Measurements from ENCODE around the gene CYP3A5.
"Not testable (repeated sequence)": the region's sequence is repeated elsewhere in the genome, so short reads cannot be mapped to it uniquely, and the experiment has no call there.

The CYP3A5 gene

GRCh38 chr7:99679400-99680191 is at the start of gene CYP3A5:
Gene CYP3A5, minus strand, starts transcription at chr7:99679996. Its CDS starts 100 bp downstream, at chr7:99679896.
- H3K9me3 Mint-ChIP-seq, result peaks cover 8% of the 10 kb centered on the region
- no peak within 1 kb of the TSS for H3K27ac Mint-ChIP-seq
- H3K4me1 Mint-ChIP-seq, result peaks cover 19% of the 10 kb centered on the region
- no peak within 1 kb of the TSS for H3K4me3 Mint-ChIP-seq
- H3K27me3 Mint-ChIP-seq, result no peaks in the 10 kb centered on the region
- H3K36me3 Mint-ChIP-seq, result peaks cover 11% of the 10 kb centered on the region

GRCh38 chr7:99728615-99729014 is 48.8 kb upstream of the CYP3A5 start:
- no peak overlapping the region for H3K4me3 Mint-ChIP-seq
- H3K27me3 Mint-ChIP-seq, result no peaks in the 10 kb centered on the region

DNA sequence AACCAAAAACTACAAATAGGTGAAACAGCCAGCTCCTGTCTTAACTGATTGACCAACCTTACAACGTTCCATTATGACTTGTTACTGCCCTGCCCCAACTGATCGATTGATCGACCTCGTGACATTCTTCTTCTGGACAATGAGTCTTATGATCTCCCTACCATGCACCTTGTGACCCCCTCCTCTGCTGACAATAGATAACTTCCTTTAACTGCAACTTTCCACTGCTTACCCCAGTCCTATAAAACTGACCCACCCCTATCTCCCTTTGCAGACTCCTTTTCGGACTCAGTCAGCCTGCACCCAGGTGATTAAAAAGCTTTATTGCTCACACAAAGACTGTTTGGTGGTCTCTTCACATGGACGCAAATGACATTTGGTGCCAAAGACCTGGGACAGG is 43.4 kb upstream of the CYP3A5 start:
- not testable (repeated sequence) for H3K27ac Mint-ChIP-seq, H3K4me3 Mint-ChIP-seq, H3K9me3 Mint-ChIP-seq, H3K27me3 Mint-ChIP-seq, H3K36me3 Mint-ChIP-seq
- H3K4me1 Mint-ChIP-seq, result peaks cover 24% of the 10 kb centered on the region

More at GRCh38 chr7:99728615-99729014, 48.8 kb upstream of the CYP3A5 start:
- Mint-ChIP-seq H3K9me3 (no peaks in the 10 kb centered on the region), H3K27ac (no peak overlapping the region), H3K36me3 (no peaks in the 10 kb centered on the region), H3K4me1 (no peaks in the 10 kb centered on the region)

- H3K4me1 Mint-ChIP-seq, result peaks cover 24% of the 10 kb centered on the region
- no peaks in the 10 kb centered on the region for H3K9me3 Mint-ChIP-seq
- H3K4me3 Mint-ChIP-seq, result no peak overlapping the region
- H3K27ac Mint-ChIP-seq, result no peak overlapping the region
- peaks cover 2% of the 10 kb centered on the region for H3K36me3 Mint-ChIP-seq
- H3K27me3 Mint-ChIP-seq, result no peaks in the 10 kb centered on the region
Observed at GRCh38 chr7:99720800-99721595, 41.2 kb upstream of the CYP3A5 start.

GRCh38 chr7:99719996-99720769 is 40.4 kb upstream of the CYP3A5 start:
- no peaks in the 10 kb centered on the region for H3K9me3 Mint-ChIP-seq
- no peak overlapping the region for H3K4me3 Mint-ChIP-seq
- no peaks in the 10 kb centered on the region for H3K27me3 Mint-ChIP-seq
- no peak overlapping the region for H3K27ac Mint-ChIP-seq
- H3K36me3 Mint-ChIP-seq, result peaks cover 6% of the 10 kb centered on the region
- H3K4me1 Mint-ChIP-seq, result peaks cover 24% of the 10 kb centered on the region

DNA sequence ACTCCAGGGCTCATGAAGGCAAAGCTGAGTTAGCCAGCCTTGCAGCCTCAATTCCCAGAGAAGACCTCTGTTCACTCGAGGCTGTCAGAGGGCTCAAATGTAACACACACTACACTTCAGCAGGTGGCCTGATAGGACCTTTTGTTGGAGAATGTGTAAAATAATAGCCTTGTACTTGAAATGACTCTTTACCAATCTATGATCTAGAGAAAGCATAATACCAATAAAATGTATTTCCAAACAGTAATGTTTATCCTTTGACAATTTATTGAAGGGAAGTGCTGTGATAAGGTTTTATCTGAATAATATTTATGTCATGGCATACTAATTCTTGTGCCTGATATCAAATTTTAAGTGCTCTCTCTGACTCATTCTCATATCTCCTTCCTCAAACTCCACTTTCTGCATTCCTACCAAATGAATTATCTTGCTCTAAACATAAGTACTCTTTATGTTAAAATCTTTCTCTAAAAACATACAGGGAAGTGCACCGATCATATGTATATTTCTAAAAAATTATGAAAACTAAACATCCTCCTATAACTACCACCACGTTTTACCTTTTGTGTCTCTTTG is 34.3 kb upstream of the CYP3A5 start:
- H3K27ac Mint-ChIP-seq, result no peak overlapping the region
- peaks cover 4% of the 10 kb centered on the region for H3K4me1 Mint-ChIP-seq
- no peaks in the 10 kb centered on the region for H3K9me3 Mint-ChIP-seq
- no peak overlapping the region for H3K4me3 Mint-ChIP-seq
- peaks cover 22% of the 10 kb centered on the region for H3K36me3 Mint-ChIP-seq
- H3K27me3 Mint-ChIP-seq, result no peaks in the 10 kb centered on the region

- no peaks in the 10 kb centered on the region for H3K27me3 Mint-ChIP-seq
Observed at GRCh38 chr7:99709838-99710578, 30.2 kb upstream of the CYP3A5 start.

DNA sequence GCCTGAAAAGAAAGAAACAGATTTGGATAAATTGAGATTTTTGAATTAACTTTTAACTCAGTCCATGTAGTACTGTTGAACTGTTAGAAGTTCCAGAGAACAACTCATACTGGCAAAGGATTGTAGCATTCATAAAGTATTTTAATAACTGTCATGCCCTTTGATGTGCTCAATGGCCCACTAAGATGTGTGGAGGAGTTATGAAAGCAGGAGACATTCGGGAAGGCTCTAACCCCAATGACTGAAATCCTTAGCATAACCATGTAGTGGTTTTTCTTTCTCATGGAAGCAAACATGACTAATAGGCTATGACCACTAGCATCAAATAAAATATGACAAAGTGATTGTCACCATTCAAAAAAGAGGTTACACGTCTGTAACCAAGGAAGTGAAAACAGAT is 29.5 kb upstream of the CYP3A5 start:
- H3K36me3 Mint-ChIP-seq, result peaks cover 10% of the 10 kb centered on the region
- H3K4me1 Mint-ChIP-seq, result no peaks in the 10 kb centered on the region
- no peak overlapping the region for H3K4me3 Mint-ChIP-seq
- no peaks in the 10 kb centered on the region for H3K9me3 Mint-ChIP-seq
- no peak overlapping the region for H3K27ac Mint-ChIP-seq
- H3K27me3 Mint-ChIP-seq, result no peaks in the 10 kb centered on the region

More at GRCh38 chr7:99709838-99710578, 30.2 kb upstream of the CYP3A5 start:
- H3K4me3 Mint-ChIP-seq, result no peak overlapping the region
- H3K4me1 Mint-ChIP-seq, result no peaks in the 10 kb centered on the region
- no peaks in the 10 kb centered on the region for H3K9me3 Mint-ChIP-seq
- H3K27ac Mint-ChIP-seq, result no peak overlapping the region
- H3K36me3 Mint-ChIP-seq, result peaks cover 17% of the 10 kb centered on the region

DNA sequence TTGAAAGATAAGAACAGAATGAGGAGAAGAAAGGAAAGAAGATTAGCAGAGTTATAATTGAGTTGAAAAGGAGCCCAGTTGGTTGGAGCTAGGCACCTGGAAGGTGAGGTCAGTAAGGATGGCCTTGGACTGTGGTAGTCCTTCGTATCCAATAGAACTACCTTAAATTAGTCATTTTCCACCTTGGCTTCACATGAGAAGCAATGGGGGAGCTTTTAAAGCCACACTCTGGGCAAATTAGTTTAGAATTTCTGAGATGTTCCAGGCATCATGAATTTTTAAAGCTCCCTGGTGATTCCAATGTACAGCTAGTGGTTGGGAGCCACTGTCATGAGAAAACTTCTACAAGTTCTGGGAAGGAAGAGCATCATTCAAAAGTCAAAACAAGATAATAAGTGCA is 27.3 kb upstream of the CYP3A5 start:
- H3K9me3 Mint-ChIP-seq, result no peaks in the 10 kb centered on the region
- H3K4me1 Mint-ChIP-seq, result no peaks in the 10 kb centered on the region
- peaks cover 9% of the 10 kb centered on the region for H3K36me3 Mint-ChIP-seq

GRCh38 chr7:99699946-99700345 is 20.1 kb upstream of the CYP3A5 start:
- Mint-ChIP-seq H3K9me3 (no peaks in the 10 kb centered on the region), H3K27me3 (no peaks in the 10 kb centered on the region), H3K4me1 (no peaks in the 10 kb centered on the region), H3K27ac (no peak overlapping the region), H3K4me3 (no peak overlapping the region), H3K36me3 (peaks cover 1% of the 10 kb centered on the region)

More for the DNA sequence above, 27.3 kb upstream of the CYP3A5 start:
- Mint-ChIP-seq H3K27me3 (no peaks in the 10 kb centered on the region), H3K27ac (no peak overlapping the region), H3K4me3 (no peak overlapping the region)

DNA sequence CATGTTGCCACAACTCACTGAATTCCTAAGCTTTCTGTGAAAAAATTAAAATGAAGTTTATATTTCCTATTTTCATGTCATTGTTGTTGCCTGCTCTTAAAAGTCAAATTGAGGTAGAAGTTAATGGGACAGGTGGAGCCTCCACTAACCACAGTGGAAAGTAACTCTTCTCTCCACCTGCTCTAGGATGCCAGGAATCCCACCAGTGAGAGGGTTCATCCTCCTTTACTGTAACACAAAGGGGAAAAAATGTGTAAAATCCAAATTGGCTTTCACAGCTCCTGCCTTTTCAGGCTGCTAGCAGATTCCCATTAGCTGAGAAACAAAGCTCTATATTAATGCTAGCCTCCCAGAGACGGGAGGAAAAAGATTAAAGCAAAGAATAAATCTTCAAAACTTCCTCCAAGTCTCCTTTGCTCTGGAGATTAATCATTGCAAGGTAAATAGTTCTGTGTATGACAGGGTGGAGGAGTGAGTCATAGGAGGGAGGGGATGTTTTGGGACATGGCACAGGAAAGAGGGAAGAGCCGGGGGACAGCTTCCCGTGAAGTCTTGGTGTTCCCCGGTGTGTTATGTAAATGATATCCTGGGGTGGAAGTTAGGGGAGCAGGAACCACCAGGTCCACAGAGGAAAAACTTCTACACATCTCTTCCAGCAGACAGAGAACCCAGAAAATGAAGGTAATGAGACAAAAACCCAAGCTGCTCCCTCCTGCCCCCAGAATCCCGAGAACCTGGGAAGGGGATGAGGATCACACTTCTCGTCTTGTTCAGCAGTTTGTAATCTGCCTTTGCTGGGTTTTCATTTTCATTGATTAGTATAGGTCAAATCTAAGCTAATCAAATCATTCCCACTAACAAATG is 19.3 kb upstream of the CYP3A5 start:
- not testable (repeated sequence) for H3K4me3 Mint-ChIP-seq, H3K4me1 Mint-ChIP-seq, H3K9me3 Mint-ChIP-seq, H3K27me3 Mint-ChIP-seq, H3K36me3 Mint-ChIP-seq, H3K27ac Mint-ChIP-seq

GRCh38 chr7:99694912-99695304 is 15.1 kb upstream of the CYP3A5 start:
- Mint-ChIP-seq H3K4me3 (no peak overlapping the region), H3K27me3 (no peaks in the 10 kb centered on the region)

GRCh38 chr7:99694201-99694911 is 14.6 kb upstream of the CYP3A5 start:
- Mint-ChIP-seq H3K4me1 (peaks cover 19% of the 10 kb centered on the region), H3K9me3 (no peaks in the 10 kb centered on the region), H3K27ac (no peak overlapping the region), H3K4me3 (no peak overlapping the region), H3K36me3 (peaks cover 3% of the 10 kb centered on the region), H3K27me3 (no peaks in the 10 kb centered on the region)

More at GRCh38 chr7:99694912-99695304, 15.1 kb upstream of the CYP3A5 start:
- peaks cover 3% of the 10 kb centered on the region for H3K36me3 Mint-ChIP-seq
- H3K27ac Mint-ChIP-seq, result no peak overlapping the region
- no peaks in the 10 kb centered on the region for H3K9me3 Mint-ChIP-seq
- peaks cover 19% of the 10 kb centered on the region for H3K4me1 Mint-ChIP-seq

Data from activated naive CD4-positive, alpha-beta T cell treated with anti-CD3 and anti-CD28 coated beads, Interleukin-2, amount 50 U/mL, for 24 hours (primary cell).